Peyer's patch (tissue), 4 donors: ENCODE data around the gene TDRD9.

Experiments used
- CTCF ChIP-seq, 6 experiments: fragments of 450-650 bp in 4 of 6; fragments of 200-600 bp in 2 of 6; sonication (generic) in 1 of 6; IDR thresholded peaks; one replicate each; pipeline ENCODE4 v1.5.1; 2017 to 2019; ENCODE audit warnings: antibody characterized with exemption in 6 of 6, mild to moderate bottlenecking in 3 of 6, moderate library complexity in 1 of 6
- POLR2A ChIP-seq, 2 donors: fragments of 450-650 bp; IDR thresholded peaks; one replicate each; pipeline ENCODE4 v1.5.1; 2017; ENCODE audit warnings: antibody characterized with exemption in 2 of 2, mild to moderate bottlenecking in 2 of 2, moderate library complexity in 2 of 2

DNA sequence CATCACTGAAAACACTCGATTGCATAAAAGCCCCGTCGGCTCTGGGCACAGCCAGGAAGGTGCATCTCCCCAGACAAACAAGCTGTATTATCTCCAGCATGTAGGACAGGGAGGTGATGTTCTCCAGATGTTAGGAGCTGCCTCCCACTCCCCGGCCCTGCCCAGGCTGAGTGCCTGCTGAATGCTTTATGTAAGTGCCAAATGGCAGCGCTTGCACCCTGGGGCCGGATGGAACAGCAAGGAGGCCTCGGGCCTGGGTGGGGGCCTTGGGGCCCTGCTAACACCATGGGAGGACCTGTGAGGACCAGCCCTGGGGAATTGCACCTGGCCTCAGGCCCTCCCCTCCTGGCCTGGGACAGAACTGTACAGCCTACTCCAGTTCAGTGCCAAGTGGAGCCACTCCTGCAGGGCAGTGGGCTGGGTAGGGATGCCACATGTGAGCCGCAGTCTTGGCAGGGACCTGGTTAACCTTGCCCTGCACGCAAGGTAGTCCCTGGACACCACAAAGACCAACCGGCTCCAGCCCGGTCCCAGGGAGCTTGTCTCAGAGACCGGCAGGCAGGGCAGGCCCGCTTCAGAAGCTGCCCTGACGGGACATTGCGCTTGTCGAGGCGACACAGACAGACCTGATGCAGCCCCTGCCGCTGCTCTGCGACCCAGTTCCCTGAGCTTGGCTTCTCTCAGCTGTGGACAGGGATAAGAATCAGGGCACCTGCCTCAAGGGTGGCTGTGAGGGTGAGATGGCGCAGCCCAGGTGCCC lies 45.6 kb upstream of the TDRD9 start:
- no peak for TF ChIP-seq CTCF (IDR thresholded peaks at IDR 0.05)
- no peak for TF ChIP-seq POLR2A (IDR thresholded peaks at IDR 0.05)
